ENCODE results near the gene PIKFYVE. TPM values are rescaled to one million over a fixed set of nuclear protein-coding genes. Genes with fewer than 3 reads are reported as not detected.
"Not testable (repeated sequence)": the region's sequence is repeated elsewhere in the genome, so short reads cannot be mapped to it uniquely, and the experiment has no call there.

PIKFYVE gene
- total RNA-seq, 1 donor from 2014 or later: 13.9 TPM

DNA sequence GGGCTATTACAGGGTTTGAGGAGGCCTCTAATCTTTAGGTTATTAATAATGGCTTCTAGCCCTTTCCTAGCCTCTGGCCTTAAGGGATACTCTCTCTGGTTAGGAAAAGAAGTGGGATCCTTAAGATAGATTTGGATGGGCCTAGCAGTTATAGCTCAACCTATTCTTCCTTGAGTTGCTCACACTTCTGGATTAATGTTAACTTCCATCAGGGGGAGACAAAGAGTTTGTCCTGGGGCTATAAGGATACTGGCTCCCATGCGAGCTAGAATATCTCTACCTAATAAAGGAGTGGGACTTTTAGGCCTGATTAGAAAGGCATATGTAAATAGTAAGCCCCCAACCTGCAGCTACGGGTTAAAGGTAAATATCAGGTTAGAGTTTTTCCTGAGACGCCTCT, 126.2 kb downstream of the PIKFYVE start:
- Histone ChIP-seq H3K27ac (replicated peaks) (no peak overlapping the region), H3K4me1 (no peaks in the 10 kb centered on the region), H3K9me3 (replicated peaks) (peaks cover 24% of the 10 kb centered on the region), H3K27me3 (ENCODE audit: low read depth) (peaks cover 4% of the 10 kb centered on the region), H3K4me3 (no peak overlapping the region), H3K36me3 (no peaks in the 10 kb centered on the region)
- TF ChIP-seq, protein P1, sequence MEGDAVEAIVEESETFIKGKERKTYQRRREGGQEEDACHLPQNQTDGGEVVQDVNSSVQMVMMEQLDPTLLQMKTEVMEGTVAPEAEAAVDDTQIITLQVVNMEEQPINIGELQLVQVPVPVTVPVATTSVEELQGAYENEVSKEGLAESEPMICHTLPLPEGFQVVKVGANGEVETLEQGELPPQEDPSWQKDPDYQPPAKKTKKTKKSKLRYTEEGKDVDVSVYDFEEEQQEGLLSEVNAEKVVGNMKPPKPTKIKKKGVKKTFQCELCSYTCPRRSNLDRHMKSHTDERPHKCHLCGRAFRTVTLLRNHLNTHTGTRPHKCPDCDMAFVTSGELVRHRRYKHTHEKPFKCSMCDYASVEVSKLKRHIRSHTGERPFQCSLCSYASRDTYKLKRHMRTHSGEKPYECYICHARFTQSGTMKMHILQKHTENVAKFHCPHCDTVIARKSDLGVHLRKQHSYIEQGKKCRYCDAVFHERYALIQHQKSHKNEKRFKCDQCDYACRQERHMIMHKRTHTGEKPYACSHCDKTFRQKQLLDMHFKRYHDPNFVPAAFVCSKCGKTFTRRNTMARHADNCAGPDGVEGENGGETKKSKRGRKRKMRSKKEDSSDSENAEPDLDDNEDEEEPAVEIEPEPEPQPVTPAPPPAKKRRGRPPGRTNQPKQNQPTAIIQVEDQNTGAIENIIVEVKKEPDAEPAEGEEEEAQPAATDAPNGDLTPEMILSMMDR (IDR thresholded peaks at IDR 0.05; ENCODE audit: borderline replicate concordance): no peak
- no peak for DNase-seq
- intact Hi-C loops (cut with micrococcal nuclease): no loop called here

DNA sequence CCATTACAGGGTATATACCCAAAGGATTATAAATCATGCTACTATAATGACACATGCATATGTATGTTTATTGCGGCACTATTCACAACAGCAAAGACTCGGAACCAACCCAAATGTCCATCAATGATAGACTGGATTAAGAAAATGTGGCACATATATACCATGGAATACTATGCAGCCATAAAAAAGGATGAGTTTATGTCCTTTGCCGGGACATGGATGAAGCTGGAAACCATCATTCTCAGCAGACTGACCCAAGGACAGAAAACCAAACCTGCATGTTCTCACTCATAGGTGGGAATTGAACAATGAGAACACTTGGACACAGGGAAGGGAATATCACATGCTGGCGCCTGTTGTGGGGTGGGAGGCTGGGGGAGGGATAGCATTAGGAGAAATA, 130.7 kb downstream of the PIKFYVE start:
- H3K4me3 ChIP-seq; intact Hi-C loops (cut with micrococcal nuclease); H3K36me3 ChIP-seq; H3K4me1 ChIP-seq; H3K27ac ChIP-seq (replicated peaks); DNase-seq: not testable (repeated sequence)
- H3K27me3 ChIP-seq (ENCODE audit: low read depth): peaks cover 20% of the 10 kb centered on the region
- peaks cover 24% of the 10 kb centered on the region for H3K9me3 ChIP-seq (replicated peaks)

DNA sequence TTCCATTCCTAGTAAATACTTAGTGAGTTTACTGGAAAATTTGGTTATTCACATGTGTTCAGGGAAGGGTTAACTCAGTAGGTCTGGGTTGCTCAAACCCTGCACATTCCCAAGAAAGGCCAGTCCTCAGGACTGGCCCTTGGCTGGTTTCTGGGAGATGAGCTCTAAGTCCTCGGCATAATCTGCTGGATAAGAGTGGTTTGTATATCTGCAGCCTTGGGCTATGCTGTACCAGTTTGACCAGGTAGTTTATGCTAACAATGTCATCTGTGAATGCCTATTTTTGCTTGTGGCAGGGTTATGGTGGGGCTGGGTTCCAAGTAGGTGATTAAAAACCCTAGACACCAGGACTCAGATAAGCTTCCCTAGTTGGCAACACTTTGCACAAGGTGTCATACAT, 133.1 kb downstream of the PIKFYVE start:
- H3K27me3 ChIP-seq (ENCODE audit: low read depth): peaks cover 44% of the 10 kb centered on the region
- no peak for DNase-seq
- TF ChIP-seq, protein P1 (IDR thresholded peaks at IDR 0.05; ENCODE audit: borderline replicate concordance): no peak
- no peaks in the 10 kb centered on the region for H3K4me1 ChIP-seq
- H3K27ac ChIP-seq (replicated peaks): no peak overlapping the region
- peaks cover 15% of the 10 kb centered on the region for H3K9me3 ChIP-seq (replicated peaks)
- intact Hi-C loops (cut with micrococcal nuclease): no loop called here
- no peak overlapping the region for H3K4me3 ChIP-seq
- no peaks in the 10 kb centered on the region for H3K36me3 ChIP-seq

DNA sequence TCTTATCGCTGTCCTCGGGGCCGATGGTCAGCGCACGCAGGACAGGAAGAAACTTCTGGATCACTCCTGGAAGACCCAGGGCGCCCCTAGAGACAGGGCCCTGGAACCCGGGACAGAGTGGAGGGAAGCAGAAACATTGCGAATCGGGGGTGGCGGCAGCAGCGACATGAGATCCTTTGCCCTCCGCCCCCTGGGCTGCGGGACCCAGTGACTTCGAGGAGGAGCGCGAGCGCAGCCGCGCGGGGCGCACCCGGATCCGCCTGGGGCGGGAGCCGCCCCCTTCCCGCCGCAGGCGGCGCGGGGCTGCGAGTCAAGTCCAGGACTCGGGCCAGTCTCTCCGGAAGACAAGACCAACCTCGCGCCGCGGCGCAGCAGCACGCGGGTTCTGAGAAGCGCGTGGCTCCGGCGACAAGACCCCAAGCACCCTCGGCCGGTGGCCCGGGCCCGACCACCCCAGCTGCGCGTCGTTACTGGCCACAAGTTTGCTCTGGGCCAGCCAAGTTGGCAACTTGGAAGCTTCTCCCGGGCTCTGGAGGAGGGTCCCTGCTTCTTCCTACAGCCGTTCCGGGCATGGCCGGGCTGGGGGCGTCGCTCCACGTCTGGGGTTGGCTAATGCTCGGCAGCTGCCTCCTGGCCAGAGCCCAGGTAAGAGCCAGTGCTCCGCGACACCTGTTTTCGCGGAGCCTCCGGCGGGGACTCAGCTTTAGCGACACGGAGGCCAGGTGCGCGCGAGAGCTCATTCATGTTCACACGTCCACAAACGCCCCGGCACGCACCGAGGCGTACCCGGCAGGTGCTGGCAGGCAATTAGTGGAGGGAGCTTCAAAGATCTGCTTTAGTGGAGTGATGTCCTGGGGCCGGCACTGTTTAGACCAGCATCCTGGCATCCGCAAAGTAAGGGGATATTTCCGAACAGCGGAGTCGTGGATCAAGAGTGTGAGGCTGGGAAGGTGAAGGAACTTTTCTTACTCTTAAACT, 140.7 kb downstream of the PIKFYVE start, which contains the start of gene PTH2R:
TSS of gene PTH2R (plus strand) at position 319 of the 978 bp plus-strand sequence. CDS start at position 571, 252 bp downstream.
- DNase-seq: no peak
- peaks cover 100% of the 10 kb centered on the region for H3K27me3 ChIP-seq (ENCODE audit: low read depth)
- H3K9me3 ChIP-seq (replicated peaks): no peaks in the 10 kb centered on the region
- no peak within 1 kb of the TSS for H3K27ac ChIP-seq (replicated peaks)
- intact Hi-C loops (cut with micrococcal nuclease): no loop called here
- peak within 1 kb of the TSS; percentile 52 for H3K4me3 ChIP-seq
- peaks cover 12% of the 10 kb centered on the region for H3K4me1 ChIP-seq
- H3K36me3 ChIP-seq: no peaks in the 10 kb centered on the region
- TF ChIP-seq, protein P1 (IDR thresholded peaks at IDR 0.05; ENCODE audit: borderline replicate concordance): no peak

DNA sequence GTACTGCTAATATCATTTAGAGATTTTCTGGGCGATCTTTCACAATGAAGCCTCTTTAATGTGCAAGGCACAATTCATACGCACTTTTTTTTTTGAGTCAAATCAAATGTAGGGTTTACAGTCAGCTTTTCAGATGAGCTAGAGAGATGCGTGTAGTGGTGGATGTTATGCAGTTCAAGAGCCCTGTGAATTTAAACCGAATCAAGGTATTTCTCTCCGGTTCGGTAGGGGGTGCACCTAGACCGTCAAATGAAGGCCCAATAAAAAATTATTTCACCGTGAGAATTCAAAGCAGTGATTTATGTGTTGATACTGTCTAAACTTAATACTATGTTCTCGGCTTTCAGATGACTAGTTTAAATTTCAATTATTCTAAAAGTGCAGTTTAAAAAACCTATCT, 141.6 kb downstream of the PIKFYVE start:
- Histone ChIP-seq H3K27ac (replicated peaks) (no peak overlapping the region), H3K27me3 (ENCODE audit: low read depth) (peaks cover 91% of the 10 kb centered on the region), H3K9me3 (replicated peaks) (no peaks in the 10 kb centered on the region), H3K4me1 (peaks cover 12% of the 10 kb centered on the region), H3K36me3 (no peaks in the 10 kb centered on the region), H3K4me3 (no peak overlapping the region)
- no peak for DNase-seq
- TF ChIP-seq, protein P1 (IDR thresholded peaks at IDR 0.05; ENCODE audit: borderline replicate concordance): peak; percentile 29
- intact Hi-C loops (cut with micrococcal nuclease): no loop called here

Other genes starting within 250 kb of the PIKFYVE start
- 12.9 TPM for gene PLEKHM3, start 240.7 kb upstream of the PIKFYVE start, total RNA-seq
- not detected for gene CRYGD, start 141.7 kb upstream of the PIKFYVE start, total RNA-seq
- gene CRYGC, start 136.4 kb upstream of the PIKFYVE start, total RNA-seq: not detected
- gene CRYGB, start 120.1 kb upstream of the PIKFYVE start, total RNA-seq: not detected
- not detected for gene CRYGA, start 102.7 kb upstream of the PIKFYVE start, total RNA-seq
- not detected for gene C2orf80, start 76.2 kb upstream of the PIKFYVE start, total RNA-seq
- gene IDH1, start 11.2 kb upstream of the PIKFYVE start, total RNA-seq: 38.4 TPM
- not detected for gene PTH2R, start 140.5 kb downstream of the PIKFYVE start, total RNA-seq